ENCODE data around the gene CAMK2A. TPM values are rescaled to one million over a fixed set of nuclear protein-coding genes. Genes with fewer than 3 reads are reported as not detected.
A peak's percentile ranks its signal among the peaks of the same experiment; 100 is the strongest.

Gene CAMK2A
- polyA plus RNA-seq, 1 experiment: 0.37 TPM

DNA sequence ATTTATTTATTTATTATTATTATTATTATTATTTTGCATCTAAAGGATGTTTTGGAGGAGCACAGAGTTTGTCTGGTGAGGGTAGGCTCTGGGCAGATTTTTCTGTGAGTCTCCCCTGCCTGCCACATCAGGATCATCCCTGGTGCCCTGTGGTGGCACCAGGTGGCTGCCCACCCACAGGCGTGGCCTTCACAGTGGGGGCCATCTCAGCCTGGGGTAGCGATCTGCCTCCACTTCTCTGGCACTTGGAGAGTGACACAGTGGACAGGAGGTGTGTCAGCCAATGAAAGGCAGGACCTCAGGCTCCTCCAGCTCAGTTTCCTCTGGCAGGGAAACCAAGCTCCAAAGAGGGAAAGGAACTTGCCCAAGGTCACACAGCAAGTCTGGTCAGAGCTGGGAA, 69.7 kb downstream of the CAMK2A start:
- POLR2A ChIA-PET: no interaction called here
- no peaks in the 10 kb centered on the region for H3K27me3 ChIP-seq (ENCODE audit: control insufficient read depth, insufficient read depth, low read length)
- TF ChIP-seq, protein P1, sequence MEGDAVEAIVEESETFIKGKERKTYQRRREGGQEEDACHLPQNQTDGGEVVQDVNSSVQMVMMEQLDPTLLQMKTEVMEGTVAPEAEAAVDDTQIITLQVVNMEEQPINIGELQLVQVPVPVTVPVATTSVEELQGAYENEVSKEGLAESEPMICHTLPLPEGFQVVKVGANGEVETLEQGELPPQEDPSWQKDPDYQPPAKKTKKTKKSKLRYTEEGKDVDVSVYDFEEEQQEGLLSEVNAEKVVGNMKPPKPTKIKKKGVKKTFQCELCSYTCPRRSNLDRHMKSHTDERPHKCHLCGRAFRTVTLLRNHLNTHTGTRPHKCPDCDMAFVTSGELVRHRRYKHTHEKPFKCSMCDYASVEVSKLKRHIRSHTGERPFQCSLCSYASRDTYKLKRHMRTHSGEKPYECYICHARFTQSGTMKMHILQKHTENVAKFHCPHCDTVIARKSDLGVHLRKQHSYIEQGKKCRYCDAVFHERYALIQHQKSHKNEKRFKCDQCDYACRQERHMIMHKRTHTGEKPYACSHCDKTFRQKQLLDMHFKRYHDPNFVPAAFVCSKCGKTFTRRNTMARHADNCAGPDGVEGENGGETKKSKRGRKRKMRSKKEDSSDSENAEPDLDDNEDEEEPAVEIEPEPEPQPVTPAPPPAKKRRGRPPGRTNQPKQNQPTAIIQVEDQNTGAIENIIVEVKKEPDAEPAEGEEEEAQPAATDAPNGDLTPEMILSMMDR (IDR thresholded peaks at IDR 0.05; ENCODE audit: low read depth, low read length): no peak
- H3K9me3 ChIP-seq (ENCODE audit: control insufficient read depth, insufficient read depth, low read length): no peaks in the 10 kb centered on the region; the same call in 1 of the 2 replicates
- no peak for DNase-seq (ENCODE audit: low read depth, low spot score)
- no peak overlapping the region for H3K4me3 ChIP-seq (ENCODE audit: low read depth, low read length)
- CTCF ChIA-PET: interaction anchor here (1.6 to 6.4 kb wide), 3 partner anchors 12 to 130 kb away, joined by 4 to 59 read pairs (median 18); no protein-coding TSS in a partner anchor
- no peak overlapping the region for H3K27ac ChIP-seq (ENCODE audit: low read depth, low read length)

GRCh38 chr5:150219142-150219541, 70.4 kb downstream of the CAMK2A start:
- H3K27me3 ChIP-seq (ENCODE audit: control insufficient read depth, insufficient read depth, low read length): no peaks in the 10 kb centered on the region
- TF ChIP-seq, protein P1 (IDR thresholded peaks at IDR 0.05; ENCODE audit: low read depth, low read length): no peak
- ChIA-PET CTCF (interaction anchor here (0.8 to 6.4 kb wide), 15 partner anchors 9 to 381 kb away, joined by 3 to 59 read pairs (median 5); no protein-coding TSS in a partner anchor), POLR2A (no interaction called here)
- H3K9me3 ChIP-seq (ENCODE audit: control insufficient read depth, insufficient read depth, low read length): no peaks in the 10 kb centered on the region; the same call in 1 of the 2 replicates
- no peak for DNase-seq (ENCODE audit: low read depth, low spot score)
- H3K4me3 ChIP-seq (ENCODE audit: low read depth, low read length): no peak overlapping the region
- no peak overlapping the region for H3K27ac ChIP-seq (ENCODE audit: low read depth, low read length)

DNA sequence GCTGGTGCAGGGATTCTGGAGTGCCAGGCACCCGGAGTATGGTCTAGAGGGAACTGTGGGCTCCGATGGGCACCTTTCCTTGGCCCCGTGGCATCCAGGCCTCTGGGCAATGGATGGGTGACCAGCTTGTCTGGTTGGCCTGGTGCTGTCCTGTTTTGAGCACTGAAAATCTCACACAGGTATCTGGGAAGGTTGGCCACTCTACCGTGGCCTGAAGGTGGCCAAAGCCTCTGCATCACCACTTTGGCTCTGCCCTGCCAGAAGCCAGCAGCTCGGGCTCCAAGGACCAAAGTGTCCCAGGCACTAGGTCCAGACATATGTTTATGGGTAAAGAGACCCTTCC, 70.9 kb downstream of the CAMK2A start:
- ChIA-PET CTCF (interaction anchor here (0.6 to 6.4 kb wide), 22 partner anchors 9 to 380 kb away, joined by 3 to 59 read pairs (median 4); no protein-coding TSS in a partner anchor), POLR2A (no interaction called here)
- Histone ChIP-seq H3K9me3 (ENCODE audit: control insufficient read depth, insufficient read depth, low read length) (no peaks in the 10 kb centered on the region; the same call in 1 of the 2 replicates), H3K27ac (ENCODE audit: low read depth, low read length) (no peak overlapping the region), H3K27me3 (ENCODE audit: control insufficient read depth, insufficient read depth, low read length) (no peaks in the 10 kb centered on the region), H3K4me3 (ENCODE audit: low read depth, low read length) (no peak overlapping the region)
- DNase-seq (ENCODE audit: low read depth, low spot score): no peak
- TF ChIP-seq, protein P1 (IDR thresholded peaks at IDR 0.05; ENCODE audit: low read depth, low read length): no peak

GRCh38 chr5:150217873-150218692, 71.5 kb downstream of the CAMK2A start:
- CTCF ChIA-PET: interaction anchor here (0.6 to 6.4 kb wide), 21 partner anchors 10 to 378 kb away, joined by 3 to 59 read pairs (median 4); no protein-coding TSS in a partner anchor
- DNase-seq (ENCODE audit: low read depth, low spot score): peak; percentile 69
- POLR2A ChIA-PET: no interaction called here
- Histone ChIP-seq H3K27me3 (ENCODE audit: control insufficient read depth, insufficient read depth, low read length) (no peaks in the 10 kb centered on the region), H3K4me3 (ENCODE audit: low read depth, low read length) (no peak overlapping the region), H3K9me3 (ENCODE audit: control insufficient read depth, insufficient read depth, low read length) (no peaks in the 10 kb centered on the region; the same call in 1 of the 2 replicates), H3K27ac (ENCODE audit: low read depth, low read length) (no peak overlapping the region)
- TF ChIP-seq, protein P1 (IDR thresholded peaks at IDR 0.05; ENCODE audit: low read depth, low read length): peak; percentile 87

DNA sequence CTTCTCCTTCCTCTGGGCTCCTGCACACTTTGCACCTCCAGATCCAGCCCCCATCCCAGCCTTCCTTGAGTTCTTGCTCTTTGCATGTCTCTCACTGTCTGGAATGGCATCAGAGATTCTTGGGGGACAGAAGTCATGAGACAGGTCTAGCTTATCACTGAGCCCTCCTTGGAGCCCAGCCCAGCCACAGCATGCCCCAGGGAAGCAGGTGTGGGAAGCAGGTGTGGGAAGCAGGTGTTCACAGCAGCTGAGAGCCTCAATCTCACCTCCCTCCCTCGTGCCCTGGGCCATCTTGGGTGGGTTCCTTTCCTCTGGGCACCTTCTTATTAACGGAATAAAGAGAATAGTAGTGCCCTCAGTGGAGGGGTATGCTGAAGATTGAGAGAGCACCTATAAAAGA, 72.5 kb downstream of the CAMK2A start:
- DNase-seq (ENCODE audit: low read depth, low spot score): no peak
- Histone ChIP-seq H3K4me3 (ENCODE audit: low read depth, low read length) (no peak overlapping the region), H3K27me3 (ENCODE audit: control insufficient read depth, insufficient read depth, low read length) (no peaks in the 10 kb centered on the region), H3K9me3 (ENCODE audit: control insufficient read depth, insufficient read depth, low read length) (no peaks in the 10 kb centered on the region; the same call in 1 of the 2 replicates), H3K27ac (ENCODE audit: low read depth, low read length) (no peak overlapping the region)
- TF ChIP-seq, protein P1 (IDR thresholded peaks at IDR 0.05; ENCODE audit: low read depth, low read length): no peak
- CTCF ChIA-PET: interaction anchor here (1.4 to 6.4 kb wide), 3 partner anchors 11 to 87 kb away, joined by 6 to 59 read pairs (median 6); no protein-coding TSS in a partner anchor
- POLR2A ChIA-PET: no interaction called here

All from AG04450 (cell line).